Sigmoid colon (tissue), 4 donors: ENCODE measurements around the gene EEFSEC.

ENCODE experiments used
- CTCF ChIP-seq, 4 experiments: fragments of 450-650 bp in 3 of 4; fragments of 200-600 bp in 1 of 4; IDR thresholded peaks; one replicate each; pipeline ENCODE4 v1.5.1; 2016 to 2019; ENCODE audit warnings: antibody characterized with exemption in 4 of 4, mild to moderate bottlenecking in 3 of 4, moderate library complexity in 2 of 4
- EP300 ChIP-seq, 4 donors: sonication (generic); formaldehyde crosslinking; IDR thresholded peaks; one replicate each; pipeline ENCODE4 v1.6.1; 2017; ENCODE audit warnings: antibody characterized with exemption in 4 of 4
- POLR2A ChIP-seq, 2 donors: fragments of 450-650 bp; IDR thresholded peaks; one replicate each; pipeline ENCODE4 v1.6.1; 2016; ENCODE audit warnings: antibody characterized with exemption in 2 of 2, mild to moderate bottlenecking in 2 of 2, moderate library complexity in 2 of 2
- POLR2AphosphoS5 ChIP-seq, 4 donors: sonication (generic); formaldehyde crosslinking; IDR thresholded peaks; one replicate each; pipeline ENCODE4 v1.6.1; 2017; ENCODE audit warnings: antibody characterized with exemption in 4 of 4

GRCh38 chr3:128353361-128353965, 200.2 kb downstream of the EEFSEC start:
- no peak for TF ChIP-seq CTCF (IDR thresholded peaks at IDR 0.05)
- TF ChIP-seq POLR2A (IDR thresholded peaks at IDR 0.05): no peak
- no peak for TF ChIP-seq POLR2AphosphoS5 (IDR thresholded peaks at IDR 0.05)
- no peak for TF ChIP-seq EP300 (IDR thresholded peaks at IDR 0.05)
